Kidney tubule cell (primary cell): ENCODE data around the gene C2CD4B.

ENCODE experiments used
- DNase-seq: peaks from one replicate; pipeline ENCODE4 v3.0.0-alpha.2; 2018; ENCODE audit warnings: low spot score

The C2CD4B gene

GRCh38 chr15:62147551-62147950 lies 17.5 kb downstream of the C2CD4B start:
- DNase-seq: no peak

- DNase-seq: no peak
These were observed 17.9 kb downstream of the C2CD4B start for GRCh38 chr15:62147149-62147548.

GRCh38 chr15:62145015-62145735 lies 19.9 kb downstream of the C2CD4B start:
- DNase-seq: no peak

- DNase-seq: no peak
These were observed 22.3 kb downstream of the C2CD4B start for GRCh38 chr15:62142736-62143135.

- DNase-seq: no peak
These were observed 23.2 kb downstream of the C2CD4B start for GRCh38 chr15:62141643-62142588.

GRCh38 chr15:62141200-62141599 lies 23.9 kb downstream of the C2CD4B start:
- DNase-seq: no peak

GRCh38 chr15:62138124-62138523 lies 27.0 kb downstream of the C2CD4B start:
- peak; percentile 68 for DNase-seq

GRCh38 chr15:62136911-62137865 lies 27.9 kb downstream of the C2CD4B start:
- DNase-seq: no peak

- peak; percentile 68 for DNase-seq
These were observed 29.5 kb downstream of the C2CD4B start for GRCh38 chr15:62135532-62136134.

- no peak for DNase-seq
These were observed 31.9 kb downstream of the C2CD4B start for GRCh38 chr15:62133141-62133540.

GRCh38 chr15:62128916-62129315 lies 36.2 kb downstream of the C2CD4B start:
- DNase-seq: no peak

GRCh38 chr15:62126364-62126763 lies 38.7 kb downstream of the C2CD4B start:
- no peak for DNase-seq

- DNase-seq: peak; percentile 71
These were observed 39.3 kb downstream of the C2CD4B start for GRCh38 chr15:62125773-62126172.

GRCh38 chr15:62124973-62125303 lies 40.1 kb downstream of the C2CD4B start:
- no peak for DNase-seq

GRCh38 chr15:62124176-62124972 lies 40.7 kb downstream of the C2CD4B start:
- no peak for DNase-seq

GRCh38 chr15:62122249-62122648 lies 42.8 kb downstream of the C2CD4B start:
- no peak for DNase-seq

GRCh38 chr15:62121273-62122015 lies 43.6 kb downstream of the C2CD4B start:
- DNase-seq: no peak

- no peak for DNase-seq
These were observed 44.3 kb downstream of the C2CD4B start for GRCh38 chr15:62120776-62121175.

GRCh38 chr15:62119874-62120273 lies 45.2 kb downstream of the C2CD4B start:
- no peak for DNase-seq

- peak; percentile 96 for DNase-seq
These were observed 45.7 kb downstream of the C2CD4B start for GRCh38 chr15:62119227-62119864.
